Umbilical cord (tissue), 2 donors: ENCODE results near the gene COG1. TPM values are rescaled to one million over a fixed set of nuclear protein-coding genes. Genes with fewer than 3 reads are reported as not detected.

ENCODE experiments used
- DNase-seq: peaks from one replicate; pipeline ENCODE4 v3.0.0-alpha.2; 2015; ENCODE audit warnings: low spot score
- total RNA-seq: library from RNA; depleted of rRNA; stranded (reverse); fragments of >200 nt; gene quantifications from one replicate; pipeline ENCODE4 v1.2.3, GENCODE V29; 2014; ENCODE audit warnings: low replicate concordance; ENCODE audit not compliant: insufficient read depth

COG1 gene
- total RNA-seq, 1 donor from 2014 or later: 9.4 TPM

DNA sequence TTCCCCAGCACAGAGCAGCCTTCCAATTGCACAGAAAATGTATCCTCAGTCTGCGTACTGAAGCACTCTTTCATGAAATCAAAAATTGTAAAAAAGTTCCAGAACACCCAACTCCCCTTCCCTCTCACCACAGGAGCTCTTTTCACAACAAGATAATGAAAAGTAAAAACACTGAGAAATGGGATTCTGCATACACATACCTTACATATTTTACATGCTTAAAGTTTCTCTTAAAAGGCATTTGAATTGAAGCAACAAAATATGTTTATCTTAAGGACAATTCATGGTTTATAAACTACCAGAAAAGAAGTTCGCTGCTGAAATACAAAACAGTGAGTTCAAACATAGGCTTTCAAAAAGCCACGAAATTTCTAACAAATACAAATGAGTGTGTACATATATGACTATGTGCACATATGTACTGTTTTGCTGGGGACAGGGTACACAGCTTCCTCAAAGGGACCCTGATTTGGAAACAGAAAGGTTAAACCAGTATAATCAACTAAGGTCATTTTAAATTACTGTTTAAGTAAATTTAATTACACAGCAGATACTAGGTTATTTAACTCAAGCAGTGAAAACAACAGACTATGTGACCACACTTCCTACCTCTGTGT lies 33.8 kb downstream of the COG1 start:
- no peak for DNase-seq

DNA sequence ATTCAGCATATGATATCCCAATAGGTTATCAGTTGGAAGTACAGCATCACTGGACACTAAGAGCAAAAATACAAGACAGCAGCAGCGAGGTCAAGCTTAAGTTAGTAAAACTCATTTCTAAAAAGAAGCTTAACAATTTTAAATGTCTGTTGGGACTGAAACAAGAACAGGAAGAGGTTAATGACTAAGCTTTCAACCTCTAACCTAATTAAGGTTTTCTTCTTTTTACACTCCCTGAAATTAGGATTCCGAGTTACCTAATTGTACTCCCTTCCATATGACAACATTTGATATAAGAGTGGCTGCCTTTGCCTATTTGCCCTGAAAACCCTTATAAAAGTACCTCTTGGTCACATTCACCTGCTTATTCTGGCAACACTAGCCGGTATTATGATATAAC lies 34.5 kb downstream of the COG1 start:
- no peak for DNase-seq

DNA sequence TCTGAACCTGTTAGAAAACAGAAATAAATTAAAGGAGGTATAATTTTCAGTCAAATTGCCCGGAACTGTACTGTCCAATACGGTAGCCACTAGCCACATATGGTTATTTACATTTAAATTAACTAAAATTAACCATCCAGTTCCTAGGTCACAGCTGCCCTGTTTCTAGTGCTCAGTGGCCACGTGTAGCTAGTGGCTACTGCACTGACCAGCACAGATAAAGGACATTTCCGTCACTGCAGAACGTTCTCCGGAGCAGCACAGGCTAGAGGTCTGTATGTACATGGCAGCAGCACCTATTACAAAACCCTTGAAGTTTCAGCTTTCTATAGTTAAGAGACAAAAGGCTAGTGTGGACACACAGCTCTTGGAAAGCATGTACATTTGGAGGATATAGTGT lies 35.1 kb downstream of the COG1 start:
- no peak for DNase-seq

DNA sequence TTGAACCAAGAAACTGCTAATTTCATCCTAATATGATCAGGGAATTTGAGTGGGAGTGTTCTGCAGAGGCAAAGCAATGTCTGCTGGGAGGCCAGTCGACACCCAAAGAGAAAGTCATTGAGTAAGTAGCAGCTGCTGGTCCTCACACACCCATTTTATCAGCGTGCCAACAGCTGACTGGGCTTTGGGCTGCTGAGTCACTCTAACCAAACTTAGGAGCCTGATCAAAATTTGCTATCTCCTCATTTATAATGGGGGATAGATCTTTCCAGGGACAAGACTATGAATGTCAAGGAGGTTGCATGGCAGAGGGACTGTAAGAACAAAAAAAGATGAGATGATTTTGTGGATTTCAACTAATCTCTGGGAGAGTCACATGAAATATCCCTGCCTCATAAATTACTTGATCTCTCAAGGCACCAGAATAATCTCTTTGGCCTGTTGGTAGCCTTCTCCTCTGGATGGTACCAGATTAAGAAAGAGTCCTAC lies 35.9 kb downstream of the COG1 start:
- peak; percentile 49 for DNase-seq

DNA sequence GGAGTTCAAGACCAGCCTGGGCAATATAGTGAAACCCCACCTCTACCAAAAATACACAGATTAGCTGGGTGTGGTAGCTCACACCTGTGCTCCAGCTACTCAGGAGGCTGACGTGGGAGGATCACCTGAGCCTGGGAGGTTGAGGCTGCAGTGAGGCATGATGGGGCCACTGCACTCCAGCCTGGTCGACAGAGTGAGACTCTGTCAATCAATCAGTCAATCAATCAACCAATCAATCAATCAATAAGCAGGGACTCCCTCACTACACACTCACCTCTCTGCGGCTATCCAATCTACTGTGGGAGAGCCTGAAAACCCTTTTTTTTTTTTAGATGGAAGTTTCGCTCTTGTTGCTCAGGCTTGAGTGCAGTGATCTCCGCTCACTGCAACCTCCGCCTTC lies 37.2 kb downstream of the COG1 start:
- no peak for DNase-seq

DNA sequence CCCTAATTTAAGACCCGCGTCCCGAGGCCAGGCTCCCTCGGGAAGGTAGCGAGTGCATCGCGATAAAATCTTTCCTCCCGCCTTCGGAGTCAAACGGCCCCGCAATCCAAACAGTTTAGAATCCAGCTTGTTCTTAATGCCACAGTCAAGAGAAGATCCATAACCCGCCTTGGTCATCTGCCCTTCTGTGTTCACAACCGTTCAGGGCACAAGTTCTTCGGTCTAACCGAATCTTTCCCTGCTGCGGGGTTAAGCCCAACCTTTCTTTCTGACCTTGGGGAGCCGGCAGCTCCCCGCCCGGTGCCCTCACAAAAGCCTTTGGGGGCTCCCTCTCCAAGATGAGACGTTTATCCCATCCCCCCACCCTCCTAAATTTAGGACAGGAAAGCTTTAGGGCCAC lies 38.5 kb downstream of the COG1 start:
- peak; percentile 9 for DNase-seq

DNA sequence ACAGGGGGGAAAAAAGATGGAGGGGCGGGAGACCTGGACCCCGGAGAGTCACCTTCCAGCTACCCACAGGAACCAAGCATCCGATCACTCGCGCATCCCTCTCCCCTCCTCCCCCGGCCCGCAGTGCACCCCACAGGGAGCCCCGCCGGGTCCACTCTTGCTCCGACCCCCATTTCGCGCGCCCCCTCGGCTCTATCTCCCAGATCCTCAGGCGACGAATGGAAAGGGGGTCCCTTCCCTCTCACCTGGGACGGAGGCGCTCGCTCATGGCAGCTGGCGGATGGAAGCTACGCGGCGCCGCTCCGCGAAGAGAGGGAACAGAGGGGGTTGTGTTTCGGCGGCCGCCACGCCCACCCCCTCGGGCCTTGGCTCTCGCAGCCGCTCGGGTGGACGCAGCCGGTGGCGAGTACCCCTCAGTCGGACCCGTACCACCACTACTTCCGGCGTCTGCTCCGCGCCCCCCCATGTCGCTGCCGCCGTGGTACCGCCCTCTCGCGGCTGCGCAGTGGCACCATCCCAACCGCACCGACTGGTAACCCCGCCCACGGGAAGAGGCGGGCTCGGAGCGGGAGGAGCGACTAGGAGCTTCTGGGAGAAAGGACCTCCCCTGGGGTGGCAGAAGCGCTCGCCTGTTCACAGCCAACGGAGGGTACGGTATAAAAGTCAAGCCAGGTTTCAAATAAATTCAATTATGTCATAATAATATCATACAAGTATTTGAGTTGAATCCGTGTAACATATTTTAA lies 39.2 kb downstream of the COG1 start:
- peak; percentile 98 for DNase-seq

DNA sequence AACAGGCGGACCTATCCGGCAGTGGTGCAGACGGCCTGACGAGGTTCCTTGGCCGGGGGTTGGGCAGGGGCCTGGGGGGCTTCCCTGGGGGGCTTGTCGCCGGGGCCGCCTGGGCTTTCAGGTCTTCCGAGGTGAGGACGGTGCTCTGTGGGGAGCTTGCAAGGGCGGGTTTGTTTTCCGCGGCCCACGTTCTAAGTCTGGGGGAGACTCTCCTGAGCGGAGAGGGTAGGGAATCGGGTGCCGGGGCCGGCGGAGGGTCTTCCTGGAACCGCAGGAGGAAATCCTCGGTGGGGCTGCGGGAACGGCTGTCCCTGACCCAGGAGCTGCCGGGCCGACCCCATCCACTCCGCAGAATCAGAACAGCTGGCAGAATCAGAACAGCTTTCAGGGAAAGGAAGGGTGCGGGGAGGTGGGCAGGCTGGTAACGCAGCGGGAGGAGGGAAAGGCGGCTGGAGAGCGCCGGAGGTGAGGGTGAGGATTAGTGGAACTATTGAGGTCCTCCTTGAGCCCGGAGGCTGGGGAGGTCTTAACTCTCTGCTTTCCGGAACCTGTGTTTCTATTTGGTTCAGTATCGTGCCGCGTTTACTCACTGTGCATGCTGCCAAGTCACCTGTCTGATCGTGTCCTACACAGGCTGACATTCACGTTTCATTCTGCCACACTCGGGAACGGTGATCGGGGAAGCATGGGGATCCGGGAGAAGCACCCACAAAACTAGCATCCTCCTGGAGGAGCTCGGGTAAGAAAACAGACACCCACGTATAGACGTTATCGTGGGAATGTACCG lies 39.9 kb downstream of the COG1 start:
- peak; percentile 29 for DNase-seq

DNA sequence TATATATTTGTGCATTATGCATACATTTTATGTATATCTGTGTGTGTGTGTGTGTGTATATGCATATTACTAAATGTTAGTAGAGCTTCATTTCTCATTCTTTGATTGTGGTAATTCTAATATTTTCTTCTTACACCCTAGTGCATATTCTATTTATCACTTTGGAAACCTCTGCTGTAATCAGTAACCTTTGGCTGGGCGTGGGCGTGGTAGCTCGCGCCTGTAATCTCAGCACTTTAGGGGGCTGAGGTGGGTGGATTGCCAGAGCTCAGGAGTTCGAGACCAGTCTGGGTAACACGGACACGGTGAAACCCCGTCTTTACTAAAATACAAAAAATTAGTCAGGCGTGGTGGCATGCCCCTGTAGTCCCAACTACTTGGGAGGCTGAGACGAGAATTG lies 41.9 kb downstream of the COG1 start:
- DNase-seq: no peak

DNA sequence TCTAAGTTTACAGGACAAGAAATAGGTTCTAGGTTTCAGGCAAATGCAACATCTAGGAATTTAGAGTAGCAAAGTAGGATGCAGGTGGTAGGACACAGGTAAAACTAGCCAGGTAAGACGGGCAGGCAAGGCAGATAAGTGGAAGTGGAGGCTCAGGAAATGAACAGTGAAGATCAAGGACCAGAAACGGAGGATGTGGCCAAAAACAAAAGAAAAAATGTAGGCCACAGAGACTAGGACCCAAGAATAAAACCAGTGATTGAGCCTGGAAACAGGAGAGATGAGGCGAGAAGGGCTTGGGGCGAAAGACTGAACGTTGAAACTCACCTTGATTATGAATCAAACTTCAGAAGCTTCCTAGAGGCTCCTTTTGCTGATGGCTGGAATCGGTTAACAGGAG lies 44.9 kb downstream of the COG1 start:
- DNase-seq: no peak

DNA sequence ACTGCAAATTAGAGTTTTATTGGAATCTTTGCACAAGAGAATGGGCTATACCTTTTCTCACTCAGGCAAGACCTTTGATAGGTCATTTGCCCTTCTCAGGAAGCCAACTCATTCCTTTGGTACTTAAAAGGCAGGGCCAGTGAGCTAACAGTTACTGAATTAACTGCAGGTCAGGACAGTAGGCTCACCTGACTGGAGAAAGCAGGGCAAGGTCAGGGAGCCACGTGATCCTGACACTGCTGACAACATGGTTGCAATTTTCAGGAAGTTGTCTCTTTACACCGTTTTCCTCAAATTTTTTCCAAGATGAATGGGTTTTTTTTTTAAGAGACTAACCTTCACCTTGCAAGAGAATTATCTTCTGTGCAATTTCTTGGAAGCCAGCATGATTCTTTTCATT lies 47.7 kb downstream of the COG1 start:
- no peak for DNase-seq

DNA sequence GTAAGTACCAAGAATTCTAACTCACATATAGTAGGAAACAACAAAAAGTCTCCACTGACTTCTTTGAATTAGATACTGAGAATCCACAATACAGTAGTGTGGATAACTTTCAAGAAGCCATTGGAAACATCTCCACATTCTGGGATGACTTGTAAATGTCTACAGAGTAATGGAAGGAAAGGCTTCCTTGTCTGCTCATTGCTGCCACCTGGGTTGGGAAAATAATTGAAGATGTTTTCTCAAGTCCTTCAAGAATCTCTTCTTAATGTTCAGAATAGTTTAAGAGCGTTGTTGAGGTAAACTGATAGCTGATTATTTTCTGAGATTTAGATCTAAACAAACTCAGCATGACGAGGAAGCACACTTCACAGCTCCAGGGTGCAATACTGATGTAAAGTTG lies 54.9 kb downstream of the COG1 start:
- DNase-seq: no peak

DNA sequence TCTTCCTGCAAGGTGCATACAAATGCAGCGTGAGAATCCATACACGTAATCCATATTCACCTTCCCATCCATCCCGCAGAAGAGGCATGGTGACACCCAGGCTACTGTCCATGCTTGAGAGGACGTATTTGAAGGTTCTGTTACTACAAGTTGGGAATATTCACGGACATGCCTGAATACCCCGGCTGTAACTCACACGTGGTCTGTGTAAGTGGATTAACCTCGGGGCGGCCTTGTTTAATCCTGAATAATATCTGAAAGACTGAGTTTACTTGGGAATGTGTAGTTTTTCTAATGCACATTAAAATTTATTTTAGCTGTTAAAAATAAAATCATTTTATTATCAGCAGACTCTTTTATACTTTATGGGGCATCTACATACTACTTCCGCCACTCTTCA lies 55.7 kb downstream of the COG1 start:
- no peak for DNase-seq

DNA sequence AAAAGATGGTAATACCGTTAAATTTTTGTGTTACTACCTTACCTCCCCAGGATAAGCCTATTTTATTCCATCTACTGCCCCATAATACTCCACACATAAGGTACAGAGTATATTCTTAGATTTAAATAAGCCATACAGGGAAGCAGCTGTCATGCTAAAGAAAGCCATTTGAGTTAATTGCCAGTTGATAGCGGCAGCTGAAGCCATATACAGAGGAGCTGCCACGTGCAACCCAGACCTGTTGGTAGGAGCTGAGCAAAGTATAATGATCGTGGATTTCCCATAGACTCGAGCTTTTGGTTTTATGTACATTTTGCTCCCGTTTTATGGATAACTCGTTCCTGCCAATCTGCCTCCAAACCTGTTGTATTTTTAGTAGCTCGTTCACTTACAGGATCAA lies 56.8 kb downstream of the COG1 start:
- DNase-seq: no peak

DNA sequence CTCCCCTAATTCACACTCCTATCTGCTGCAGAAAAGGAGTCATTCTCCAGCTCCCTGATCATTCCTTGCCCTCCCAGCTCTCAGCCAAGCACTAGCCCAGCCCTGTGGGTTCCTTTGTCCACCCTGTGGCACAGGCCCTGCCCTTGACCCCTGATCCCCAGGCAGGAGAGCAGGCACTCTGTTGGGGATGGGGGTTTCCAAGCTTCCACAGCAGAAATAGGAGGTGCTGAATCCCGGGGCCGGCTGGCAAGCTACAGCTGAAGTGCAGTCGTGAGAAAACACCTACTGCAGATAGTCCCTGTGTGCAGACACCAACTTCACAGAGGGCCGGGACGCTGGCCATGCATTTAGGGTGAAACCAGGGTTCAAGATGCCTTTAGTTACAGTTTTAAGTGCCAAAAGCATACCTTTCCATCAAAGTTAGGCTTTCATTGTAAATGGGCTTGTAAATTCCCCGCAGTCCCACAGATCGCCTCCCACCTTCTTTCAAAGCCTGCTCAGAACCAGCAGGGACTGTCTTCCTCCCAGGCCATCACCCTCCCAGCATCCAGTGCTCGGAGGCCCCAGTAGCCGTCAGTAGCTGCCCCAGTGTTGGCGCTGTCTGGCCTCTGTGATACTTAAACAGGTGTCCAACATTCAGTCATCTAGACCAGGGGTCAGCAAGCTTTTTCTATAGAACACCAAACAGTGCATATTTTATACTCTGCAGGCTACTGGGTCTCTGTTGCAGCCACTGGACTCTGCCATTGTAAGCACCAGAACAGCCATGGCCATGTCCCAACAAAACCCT lies 58.2 kb downstream of the COG1 start:
- no peak for DNase-seq

DNA sequence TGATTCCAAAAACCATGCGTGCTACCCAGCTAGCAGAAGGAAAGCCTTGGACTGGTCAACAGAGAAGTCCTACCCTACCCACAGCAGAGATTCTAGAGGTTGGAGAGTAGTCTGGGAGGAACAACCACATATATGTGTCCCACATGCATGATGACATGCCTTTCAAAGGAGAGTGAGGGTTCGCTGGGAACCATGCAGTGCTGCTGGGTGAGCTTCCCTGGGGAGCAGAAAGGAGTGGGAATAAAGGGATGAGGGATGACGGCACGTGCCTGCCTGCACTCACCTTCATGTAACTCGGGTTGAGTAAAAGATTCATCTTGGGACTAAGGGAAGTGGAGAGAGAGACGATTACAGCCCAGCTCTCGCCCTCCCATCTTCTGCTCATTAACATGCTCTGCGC lies 59.0 kb downstream of the COG1 start:
- DNase-seq: no peak

DNA sequence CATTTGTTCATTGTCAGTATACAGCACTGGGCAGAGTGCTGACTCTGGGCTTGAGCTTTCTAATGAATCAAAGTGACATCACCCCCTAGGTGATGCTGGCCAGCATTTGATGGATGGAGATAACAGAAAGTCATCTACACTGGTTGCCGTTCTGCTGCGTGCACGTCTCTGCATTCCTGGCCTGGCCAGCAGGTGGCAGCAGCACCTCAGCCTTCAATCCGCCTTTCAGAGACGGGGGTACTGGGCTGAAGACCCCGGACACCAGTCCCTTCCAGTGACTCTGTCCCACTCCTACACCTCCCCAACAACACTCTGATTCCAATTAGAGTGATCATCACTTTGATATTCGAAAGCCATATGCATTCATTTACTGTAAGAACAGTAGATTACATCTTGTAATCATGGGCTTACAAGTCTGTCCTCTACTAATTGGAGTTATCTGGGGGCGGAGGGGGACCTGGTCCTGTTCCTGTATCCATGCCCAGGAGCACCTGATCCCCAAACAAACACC lies 62.9 kb downstream of the COG1 start:
- DNase-seq: no peak

DNA sequence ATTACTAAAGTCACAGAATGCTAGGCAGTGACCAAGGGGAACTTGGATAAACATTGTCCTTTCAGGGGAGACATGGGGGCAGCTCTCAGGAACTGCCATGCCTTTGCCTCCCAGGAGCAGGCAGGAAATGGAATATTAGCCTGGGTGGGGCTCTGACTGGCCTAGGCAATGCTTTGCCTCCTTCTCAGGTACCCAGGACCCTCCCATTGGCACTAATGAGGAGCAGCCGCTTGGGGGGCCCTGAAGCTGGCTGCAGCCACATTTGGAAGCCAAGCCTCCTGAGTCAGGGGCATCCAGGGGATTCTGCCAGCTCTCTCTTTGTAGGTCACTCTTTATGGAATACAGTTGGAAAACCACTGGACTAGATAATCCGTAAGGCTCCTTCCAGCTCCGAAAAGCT lies 63.4 kb downstream of the COG1 start:
- DNase-seq: no peak

DNA sequence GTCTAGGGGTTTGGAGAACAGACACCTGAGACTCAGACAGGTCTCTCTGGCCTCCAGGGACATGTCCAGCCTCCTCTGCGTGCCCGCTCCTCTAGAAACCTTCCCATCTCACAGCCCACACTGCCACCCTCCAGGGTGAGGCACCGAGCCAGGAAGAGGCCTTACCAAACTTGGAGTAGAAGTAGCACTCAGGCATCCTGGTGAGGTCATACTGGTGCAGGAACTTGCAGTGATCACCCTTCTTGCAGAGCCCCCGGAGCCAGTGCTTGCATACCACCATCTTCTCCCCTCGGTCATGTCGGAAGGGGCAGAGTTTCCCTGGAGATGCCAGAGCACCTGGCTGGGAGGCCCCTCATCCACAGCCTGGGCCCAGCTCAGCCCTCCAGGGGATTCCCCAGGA lies 64.7 kb downstream of the COG1 start:
- DNase-seq: no peak
